ENCODE results near the gene SLC5A9.

Gene SLC5A9

DNA sequence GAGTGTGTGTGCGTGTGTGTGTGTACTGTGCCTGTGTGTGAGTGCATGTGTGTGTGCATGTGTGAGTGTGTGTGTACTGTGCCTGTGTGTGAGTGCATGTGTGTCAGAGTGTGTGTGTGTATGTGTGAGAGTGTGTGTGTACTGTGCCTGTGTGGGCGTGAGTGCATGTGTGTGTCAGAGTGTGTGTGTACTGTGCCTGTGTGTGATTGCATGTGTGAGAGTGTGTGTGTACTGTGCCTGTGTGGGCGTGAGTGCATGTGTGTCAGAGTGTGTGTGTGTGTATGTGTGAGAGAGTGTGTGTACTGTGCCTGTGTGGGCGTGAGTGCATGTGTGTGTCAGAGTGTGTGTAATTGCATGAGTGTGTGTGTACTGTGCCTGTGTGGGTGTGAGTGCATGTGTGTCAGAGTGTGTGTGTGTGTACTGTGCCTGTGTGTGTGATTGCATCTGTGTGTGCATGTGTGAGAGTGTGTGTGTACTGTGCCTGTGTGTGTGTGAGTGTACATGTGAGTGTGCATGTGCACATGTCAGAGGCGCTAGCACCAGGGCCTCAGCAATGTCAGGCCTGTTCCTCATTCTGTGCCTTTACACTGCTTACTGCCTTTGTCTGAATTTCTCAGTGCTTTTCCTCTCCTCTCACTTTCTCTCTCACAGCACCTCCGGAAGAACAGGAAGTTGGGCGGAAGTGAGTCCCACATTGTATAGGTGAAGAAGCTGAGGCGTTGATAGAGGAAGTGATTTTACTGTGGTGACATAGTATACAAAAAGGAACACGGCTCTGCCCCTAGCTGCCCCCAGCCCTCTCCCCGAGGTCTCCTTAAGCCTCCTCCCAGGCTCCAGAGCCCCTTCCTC lies 4.9 kb downstream of the SLC5A9 start:
- Histone ChIP-seq H3K27me3 (replicated peaks) (no peaks in the 10 kb centered on the region), H3K4me3 (ENCODE audit: low read depth, low read length) (no peak overlapping the region), H3K36me3 (replicated peaks) (no peaks in the 10 kb centered on the region), H3K27ac (no peak overlapping the region)
- TF ChIP-seq CTCF (IDR thresholded peaks at IDR 0.05; ENCODE audit: low read depth, low read length, missing control alignments) = no peak
- in situ Hi-C loops (cut with HindIII; ENCODE audit: low pct_ligation_motif_present, low sequenced_read_pairs) = no loop called here
- DNase-seq = no peak

DNA sequence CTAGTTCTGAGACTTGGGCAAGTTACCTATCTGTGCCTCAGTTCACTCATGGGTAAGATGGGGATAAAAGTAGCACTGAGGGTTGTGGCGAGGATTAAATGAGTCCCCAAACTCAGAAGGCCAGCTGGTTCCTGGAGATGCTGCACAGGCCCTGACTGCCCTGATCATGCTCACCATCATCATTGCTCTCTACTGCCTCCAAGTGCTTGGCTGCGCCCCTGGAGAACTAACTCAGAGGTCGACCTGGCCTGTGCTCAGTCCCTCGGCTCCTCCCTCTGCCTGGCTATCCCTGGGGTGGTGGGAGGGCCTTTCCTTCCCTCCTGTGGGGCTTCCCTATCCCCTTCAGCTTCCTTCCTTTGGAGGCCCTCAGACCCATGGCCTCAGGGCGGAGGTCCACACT lies 5.6 kb downstream of the SLC5A9 start:
- H3K27me3 ChIP-seq (replicated peaks) = no peaks in the 10 kb centered on the region
- no peak overlapping the region for H3K4me3 ChIP-seq (ENCODE audit: low read depth, low read length)
- H3K36me3 ChIP-seq (replicated peaks) = no peaks in the 10 kb centered on the region
- in situ Hi-C loops (cut with HindIII; ENCODE audit: low pct_ligation_motif_present, low sequenced_read_pairs) = no loop called here
- no peak overlapping the region for H3K27ac ChIP-seq
- no peak for DNase-seq
- TF ChIP-seq CTCF (IDR thresholded peaks at IDR 0.05; ENCODE audit: low read depth, low read length, missing control alignments) = peak; percentile 33

DNA sequence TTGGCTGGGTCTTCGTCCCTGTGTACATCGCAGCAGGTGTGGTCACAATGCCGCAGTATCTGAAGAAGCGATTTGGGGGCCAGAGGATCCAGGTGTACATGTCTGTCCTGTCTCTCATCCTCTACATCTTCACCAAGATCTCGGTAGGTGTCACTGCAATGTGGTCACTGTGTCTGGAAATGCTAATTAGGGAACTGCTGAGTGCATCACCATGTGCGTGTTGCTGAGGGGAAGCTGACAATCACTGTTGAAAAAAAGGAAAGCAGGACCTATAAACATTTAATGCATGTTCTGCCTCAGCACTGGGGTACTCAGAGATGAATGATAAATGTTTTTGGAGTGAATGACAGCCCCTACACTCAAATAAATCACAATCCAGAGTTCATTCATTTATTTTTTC lies 6.8 kb downstream of the SLC5A9 start:
- in situ Hi-C loops (cut with HindIII; ENCODE audit: low pct_ligation_motif_present, low sequenced_read_pairs) = no loop called here
- no peaks in the 10 kb centered on the region for H3K27me3 ChIP-seq (replicated peaks)
- H3K27ac ChIP-seq = no peak overlapping the region
- TF ChIP-seq CTCF (IDR thresholded peaks at IDR 0.05; ENCODE audit: low read depth, low read length, missing control alignments) = no peak
- no peak overlapping the region for H3K4me3 ChIP-seq (ENCODE audit: low read depth, low read length)
- no peaks in the 10 kb centered on the region for H3K36me3 ChIP-seq (replicated peaks)
- DNase-seq = no peak

DNA sequence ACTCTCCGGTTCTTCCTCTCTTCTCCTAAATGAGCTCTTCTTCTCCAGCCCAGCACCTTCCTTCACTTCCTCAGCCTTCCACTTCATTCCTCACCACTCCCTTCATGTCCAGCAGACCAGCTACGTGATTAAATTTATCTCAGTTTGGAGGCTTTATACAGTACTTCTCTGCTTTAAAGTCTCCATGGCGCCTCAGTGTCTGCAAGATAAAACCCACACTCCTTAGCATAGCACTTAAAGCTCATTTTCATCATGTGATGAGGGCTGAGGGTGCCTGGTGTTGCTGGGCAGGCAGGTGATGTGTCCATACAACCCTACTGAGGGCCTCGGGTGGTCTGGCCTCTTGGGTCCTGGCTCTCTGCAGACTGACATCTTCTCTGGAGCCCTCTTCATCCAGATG lies 7.7 kb downstream of the SLC5A9 start:
- TF ChIP-seq CTCF (IDR thresholded peaks at IDR 0.05; ENCODE audit: low read depth, low read length, missing control alignments) = no peak
- no peaks in the 10 kb centered on the region for H3K36me3 ChIP-seq (replicated peaks)
- in situ Hi-C loops (cut with HindIII; ENCODE audit: low pct_ligation_motif_present, low sequenced_read_pairs) = no loop called here
- H3K27me3 ChIP-seq (replicated peaks) = no peaks in the 10 kb centered on the region
- no peak overlapping the region for H3K4me3 ChIP-seq (ENCODE audit: low read depth, low read length)
- H3K27ac ChIP-seq = no peak overlapping the region
- no peak for DNase-seq

DNA sequence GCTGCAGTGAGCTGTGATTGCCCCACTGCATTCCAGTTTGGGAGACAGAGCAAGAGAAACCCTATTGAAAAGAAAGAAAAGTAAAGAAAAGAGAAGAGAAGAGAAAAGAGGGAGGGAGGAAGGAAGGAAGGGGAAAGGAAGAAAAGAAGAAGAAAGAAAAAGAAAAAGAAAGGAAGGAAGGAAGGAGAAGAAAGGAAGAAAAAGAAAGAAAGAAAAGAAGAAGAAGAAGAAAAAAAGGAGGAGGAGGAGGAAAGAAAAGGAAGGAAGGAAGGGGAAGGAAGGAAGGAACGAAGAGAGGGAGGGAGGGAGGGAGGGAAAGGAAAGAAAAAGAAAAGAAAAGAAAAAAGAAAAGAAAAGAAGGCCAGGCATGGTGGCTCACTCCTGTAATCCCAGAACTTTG lies 10.2 kb downstream of the SLC5A9 start:
- Histone ChIP-seq H3K27me3 (replicated peaks) (no peaks in the 10 kb centered on the region), H3K36me3 (replicated peaks) (no peaks in the 10 kb centered on the region), H3K4me3 (ENCODE audit: low read depth, low read length) (no peak overlapping the region), H3K27ac (no peak overlapping the region)
- TF ChIP-seq CTCF (IDR thresholded peaks at IDR 0.05; ENCODE audit: low read depth, low read length, missing control alignments) = no peak
- in situ Hi-C loops (cut with HindIII; ENCODE audit: low pct_ligation_motif_present, low sequenced_read_pairs) = no loop called here
- DNase-seq = no peak

Data from brain microvascular endothelial cell (primary cell).